ENCODE measurements around the gene SLC25A39. TPM values are rescaled to one million over a fixed set of nuclear protein-coding genes. Genes with fewer than 3 reads are reported as not detected.

Gene SLC25A39
- polyA plus RNA-seq, 1 experiment: 84.5 TPM

- ChIA-PET POLR2A (no interaction called here), CTCF (interaction anchor here (1.4 kb wide), 1 partner anchor 54 kb away, joined by 3 read pairs; no protein-coding TSS in a partner anchor)
- Histone ChIP-seq H3K27me3 (ENCODE audit: control insufficient read depth, insufficient read depth, low read length) (peaks cover 20% of the 10 kb centered on the region), H3K4me3 (ENCODE audit: low read depth, low read length) (no peak overlapping the region), H3K36me3 (ENCODE audit: control insufficient read depth, insufficient read depth, low read length) (no peaks in the 10 kb centered on the region)
- no peak for DNase-seq (ENCODE audit: low read depth)
- no peak for TF ChIP-seq CTCF (IDR thresholded peaks at IDR 0.05; ENCODE audit: insufficient read depth, low read depth, low read length)
These were observed 14.4 kb downstream of the SLC25A39 start for GRCh38 chr17:44310188-44310587.

DNA sequence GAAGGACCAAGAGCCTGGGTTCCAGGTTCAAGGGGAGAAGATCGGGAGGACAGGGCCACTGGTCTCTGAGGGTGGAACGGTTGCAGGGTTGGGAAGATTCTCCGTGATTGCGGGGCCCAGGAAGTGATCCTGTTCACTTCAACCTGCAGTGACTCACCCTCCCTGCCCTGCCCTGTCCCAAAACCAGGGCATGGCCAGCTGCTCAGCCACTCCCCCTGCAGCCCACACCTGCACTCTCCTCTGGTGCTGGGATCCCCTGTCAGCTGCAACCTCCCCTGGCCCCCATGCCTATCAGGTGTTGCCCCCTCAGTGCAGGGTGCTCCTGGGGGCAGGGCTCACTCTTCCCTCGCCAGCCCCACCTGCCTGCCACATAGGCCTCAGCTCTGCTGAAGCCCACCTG is 15.2 kb downstream of the SLC25A39 start:
- Histone ChIP-seq H3K36me3 (ENCODE audit: control insufficient read depth, insufficient read depth, low read length) (no peaks in the 10 kb centered on the region), H3K27me3 (ENCODE audit: control insufficient read depth, insufficient read depth, low read length) (peaks cover 15% of the 10 kb centered on the region), H3K4me3 (ENCODE audit: low read depth, low read length) (no peak overlapping the region)
- ChIA-PET POLR2A (no interaction called here), CTCF (interaction anchor here (1.2 kb wide), 1 partner anchor 9 kb away, joined by 3 read pairs; no protein-coding TSS in a partner anchor)
- TF ChIP-seq CTCF (IDR thresholded peaks at IDR 0.05; ENCODE audit: insufficient read depth, low read depth, low read length): no peak
- no peak for DNase-seq (ENCODE audit: low read depth)

DNA sequence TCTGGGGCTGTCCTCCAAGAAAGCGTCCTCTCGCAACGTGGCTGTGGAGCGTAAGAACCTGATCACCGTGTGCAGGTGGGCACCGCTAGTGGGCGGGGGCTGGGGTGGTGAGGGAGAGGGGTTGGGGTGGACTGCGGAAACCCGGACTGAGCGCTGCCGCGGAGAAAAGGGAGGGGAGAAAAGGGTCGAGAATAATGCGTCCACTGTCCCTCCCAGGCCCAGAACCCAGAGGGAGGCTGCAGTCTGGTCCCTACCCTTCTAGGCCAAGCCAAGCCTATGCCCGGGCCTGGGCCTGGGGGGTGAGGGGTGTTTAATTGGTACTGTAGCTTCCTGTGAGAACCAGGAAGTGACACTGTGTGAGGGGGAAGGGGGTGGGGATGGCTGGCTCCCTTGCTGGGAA is 15.8 kb downstream of the SLC25A39 start:
- no peak for TF ChIP-seq CTCF (IDR thresholded peaks at IDR 0.05; ENCODE audit: insufficient read depth, low read depth, low read length)
- Histone ChIP-seq H3K27me3 (ENCODE audit: control insufficient read depth, insufficient read depth, low read length) (peaks cover 9% of the 10 kb centered on the region), H3K36me3 (ENCODE audit: control insufficient read depth, insufficient read depth, low read length) (no peaks in the 10 kb centered on the region), H3K4me3 (ENCODE audit: low read depth, low read length) (peak overlapping the region; percentile 48)
- DNase-seq (ENCODE audit: low read depth): no peak
- CTCF ChIA-PET: interaction anchor here (0.8 to 1.2 kb wide), 3 partner anchors 9 to 87 kb away, joined by 3 to 7 read pairs (median 3); no protein-coding TSS in a partner anchor
- POLR2A ChIA-PET: no interaction called here

DNA sequence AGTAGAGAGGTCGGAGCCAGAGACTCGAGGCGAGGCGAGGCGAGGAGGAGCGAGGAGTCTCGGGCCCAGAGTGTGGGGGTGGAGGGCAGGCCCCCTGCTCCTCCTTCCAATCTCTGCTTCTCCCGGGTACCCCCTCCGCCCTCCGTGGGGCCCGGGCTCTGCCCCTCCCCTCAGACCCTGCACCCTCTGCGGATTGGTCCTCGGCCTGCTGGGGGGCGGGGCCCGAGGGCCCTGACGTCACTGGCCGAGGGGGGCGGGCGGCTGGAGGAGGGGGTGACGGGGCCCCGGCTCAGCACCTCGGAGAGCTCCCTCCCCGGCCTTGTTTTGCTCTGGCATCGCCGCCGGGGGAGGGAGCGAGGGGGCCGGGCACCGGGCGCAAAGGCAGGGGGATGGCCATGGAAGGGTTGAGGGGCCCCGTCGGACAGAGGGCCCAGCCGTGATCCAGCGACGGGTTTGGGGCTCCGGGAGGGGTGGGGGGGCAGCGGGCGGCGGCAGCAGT is 16.3 kb downstream of the SLC25A39 start, which contains the start of gene RUNDC3A:
Gene RUNDC3A, plus strand, starts transcription at position 282 of the 499 bp plus-strand sequence. CDS start 232 bp downstream, outside the sequence.
- H3K36me3 ChIP-seq (ENCODE audit: control insufficient read depth, insufficient read depth, low read length): no peaks in the 10 kb centered on the region
- no peak for TF ChIP-seq CTCF (IDR thresholded peaks at IDR 0.05; ENCODE audit: insufficient read depth, low read depth, low read length)
- POLR2A ChIA-PET: interaction anchor here (0.6 kb wide), 1 partner anchor 840 kb away, joined by 3 read pairs; the partner anchor contains the start of gene HEXIM1
- DNase-seq (ENCODE audit: low read depth): no peak
- peaks cover 9% of the 10 kb centered on the region for H3K27me3 ChIP-seq (ENCODE audit: control insufficient read depth, insufficient read depth, low read length)
- peak within 1 kb of the TSS; percentile 48 for H3K4me3 ChIP-seq (ENCODE audit: low read depth, low read length)
- CTCF ChIA-PET: interaction anchor here (0.8 to 1.2 kb wide), 3 partner anchors 8 to 87 kb away, joined by 3 to 7 read pairs (median 3); no protein-coding TSS in a partner anchor

- ChIA-PET POLR2A (interaction anchor here (0.6 kb wide), 1 partner anchor 840 kb away, joined by 3 read pairs; the partner anchor contains the start of gene HEXIM1), CTCF (interaction anchor here (0.8 to 1.0 kb wide), 2 partner anchors 23 to 86 kb away, joined by 3 to 7 read pairs; no protein-coding TSS in a partner anchor)
- Histone ChIP-seq H3K36me3 (ENCODE audit: control insufficient read depth, insufficient read depth, low read length) (no peaks in the 10 kb centered on the region), H3K27me3 (ENCODE audit: control insufficient read depth, insufficient read depth, low read length) (peaks cover 9% of the 10 kb centered on the region), H3K4me3 (ENCODE audit: low read depth, low read length) (peak overlapping the region; percentile 48)
- DNase-seq (ENCODE audit: low read depth): no peak
- no peak for TF ChIP-seq CTCF (IDR thresholded peaks at IDR 0.05; ENCODE audit: insufficient read depth, low read depth, low read length)
These were observed 17.0 kb downstream of the SLC25A39 start for GRCh38 chr17:44307387-44308186.
